ENCODE measurements around the gene TSC2.

TSC2 gene

DNA sequence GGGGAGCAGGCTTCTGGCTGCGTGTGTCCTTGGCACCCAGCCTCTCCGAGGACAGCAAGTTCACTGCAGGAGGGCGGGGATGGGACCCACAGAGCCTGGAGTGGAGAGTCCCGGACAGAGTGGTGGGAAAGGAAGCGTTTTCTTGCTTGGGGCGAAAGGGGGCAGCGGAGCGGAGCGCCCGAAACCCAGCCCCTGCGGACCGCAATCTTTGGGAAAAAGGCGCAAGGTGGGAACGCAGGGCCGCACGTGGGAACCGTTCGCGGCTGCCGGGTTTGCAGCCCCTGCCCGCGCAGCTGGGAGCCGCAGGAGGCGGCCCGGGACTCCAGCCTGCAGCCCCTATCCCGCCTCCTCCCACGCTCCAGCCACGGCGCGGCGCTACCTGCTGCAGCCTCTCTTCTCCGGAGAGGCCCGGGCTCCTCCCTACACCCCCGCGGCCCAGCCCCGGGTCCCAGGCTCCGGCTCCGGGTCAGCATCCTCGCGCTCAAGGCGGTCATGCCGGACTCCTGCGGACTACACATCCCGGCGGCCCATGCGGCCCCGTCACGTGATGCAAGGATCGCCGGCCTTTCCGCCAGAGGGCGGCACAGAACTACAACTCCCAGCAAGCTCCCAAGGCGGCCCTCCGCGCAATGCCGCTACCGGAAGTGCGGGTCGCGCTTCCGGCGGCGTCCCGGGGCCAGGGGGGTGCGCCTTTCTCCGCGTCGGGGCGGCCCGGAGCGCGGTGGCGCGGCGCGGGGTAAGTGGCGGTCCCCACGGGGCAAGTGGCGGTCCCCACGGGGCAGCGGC lies at the start of gene TSC2, which contains the start of gene NTHL1:
TSC2 (plus strand) TSS at position 656 of the 786 bp plus-strand sequence. CDS start 631 bp downstream, outside the sequence.
NTHL1 (minus strand) TSS at position 505 of the 786 bp plus-strand sequence; CDS start at position 494, 11 bp downstream.
- DNase-seq = peak; percentile 95

DNA sequence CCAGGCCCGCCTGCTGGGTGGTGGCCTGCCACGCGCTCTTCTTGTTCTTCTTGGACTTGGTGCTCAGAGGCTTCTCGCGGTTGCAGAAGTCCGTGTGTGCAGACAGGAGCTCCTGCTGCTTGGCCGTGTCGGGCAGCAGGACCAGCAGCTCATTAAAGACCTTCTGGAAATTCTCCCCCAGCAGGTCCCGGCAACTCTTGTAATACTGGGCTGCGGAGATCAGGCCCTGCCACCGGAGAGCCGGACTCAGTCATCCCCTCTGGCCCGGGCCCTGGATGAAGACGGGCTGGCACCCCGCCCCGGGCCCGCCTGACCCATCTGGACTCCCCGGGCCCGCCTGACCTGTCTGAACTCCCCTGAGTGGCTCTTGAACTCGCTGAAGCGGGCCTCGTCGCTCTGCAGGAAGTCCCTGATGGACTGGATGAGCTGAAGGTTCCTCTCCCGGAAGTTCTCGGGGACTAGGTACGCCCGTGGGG lies 49.4 kb upstream of the TSC2 start:
- DNase-seq = no peak

DNA sequence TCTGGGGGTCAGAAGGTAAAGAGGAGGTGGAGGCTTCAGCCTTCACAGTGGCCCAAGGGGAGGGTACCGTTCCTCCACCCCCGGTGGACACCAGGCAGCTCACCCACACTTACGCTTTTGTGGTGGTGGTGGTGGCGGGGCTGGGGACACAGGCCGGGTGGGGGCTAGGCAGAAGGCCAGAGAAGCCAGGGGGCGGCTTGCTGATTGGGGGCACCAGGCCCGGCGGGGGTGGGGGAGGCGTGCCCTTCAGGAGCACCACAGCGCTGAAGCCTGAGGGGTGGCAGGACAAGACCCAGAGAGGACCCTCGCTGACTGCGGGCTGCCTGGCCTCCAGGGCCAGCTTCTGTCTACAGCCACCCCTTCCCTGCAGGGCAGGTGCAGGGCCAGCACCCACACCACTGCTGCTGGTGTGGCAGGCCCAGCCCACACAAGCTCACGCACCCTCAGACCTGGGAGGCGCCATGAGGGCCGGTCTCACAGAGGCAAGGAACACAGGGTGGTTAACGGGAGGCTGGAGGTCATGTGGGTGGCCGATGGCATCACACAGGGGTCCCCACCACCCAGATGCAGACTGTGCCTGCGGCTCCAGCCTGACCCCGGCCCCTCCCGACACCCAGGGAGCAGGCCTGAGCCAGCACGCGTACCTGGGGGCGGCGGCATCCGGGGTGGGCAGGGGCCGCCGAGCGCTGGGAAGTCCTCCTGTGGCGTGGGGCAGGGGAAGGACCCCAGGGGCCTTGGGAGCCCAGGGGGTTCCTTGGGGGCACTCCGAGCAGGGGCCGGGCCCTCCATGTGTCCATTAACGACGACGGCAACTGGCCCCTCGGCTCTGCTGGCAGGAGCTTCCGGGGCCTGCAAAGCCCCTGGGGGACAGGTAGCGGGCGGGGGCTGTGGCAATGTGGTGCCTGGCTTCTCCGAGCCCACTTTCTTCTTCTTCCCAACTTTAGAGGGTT lies 48.7 kb upstream of the TSC2 start:
- DNase-seq = no peak

DNA sequence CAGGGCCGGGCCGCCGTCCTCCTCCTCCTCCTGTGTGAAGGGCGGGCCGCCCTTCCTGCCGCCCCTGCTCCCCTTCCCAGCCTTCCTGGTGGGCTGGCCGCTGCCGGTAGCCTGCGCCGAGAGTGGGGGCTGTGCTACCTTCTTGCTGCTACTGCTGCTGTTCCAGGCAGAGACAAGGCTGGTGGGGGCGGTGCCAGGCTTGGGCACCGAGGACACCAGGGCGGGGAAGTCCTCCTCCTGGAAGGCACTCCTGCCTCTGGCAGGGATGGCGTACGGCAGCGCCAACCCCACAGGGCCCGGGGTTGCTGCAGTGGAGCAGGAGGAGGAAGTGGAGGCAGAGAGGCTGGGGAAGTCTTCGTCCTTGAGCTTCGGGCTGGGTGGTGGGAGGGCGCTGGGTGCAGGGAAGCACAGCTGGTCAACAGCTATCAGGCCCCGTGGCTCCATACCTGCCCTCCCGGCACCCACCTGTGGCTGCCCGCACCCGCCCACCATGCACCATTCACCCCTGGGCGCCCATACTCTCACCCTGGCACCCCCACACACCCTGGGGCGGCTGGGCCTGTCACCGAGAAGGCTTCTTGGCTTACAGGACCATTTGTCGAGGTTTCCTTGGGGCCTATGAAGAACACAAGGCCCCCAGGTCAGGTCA lies 47.8 kb upstream of the TSC2 start:
- no peak for DNase-seq

DNA sequence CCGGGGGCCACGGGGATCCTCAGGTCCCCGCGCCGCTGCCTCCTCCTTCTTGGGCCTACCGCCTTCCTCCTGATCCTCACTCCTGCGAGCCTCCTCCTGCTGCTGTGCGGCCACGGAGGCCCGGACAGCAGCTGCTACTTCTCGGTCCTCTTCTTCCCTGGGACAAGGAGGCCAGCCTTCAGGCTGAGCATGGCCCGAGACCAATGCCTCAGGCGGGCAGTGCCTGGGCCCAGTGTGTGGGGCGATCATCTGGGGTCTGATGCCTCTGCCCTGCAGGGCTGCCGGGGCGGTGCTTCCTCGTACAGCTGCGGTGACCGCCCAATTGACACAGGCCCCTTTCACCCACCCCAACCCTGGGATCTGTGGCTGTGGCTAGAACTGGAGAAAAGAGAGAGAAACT lies 46.8 kb upstream of the TSC2 start:
- no peak for DNase-seq

DNA sequence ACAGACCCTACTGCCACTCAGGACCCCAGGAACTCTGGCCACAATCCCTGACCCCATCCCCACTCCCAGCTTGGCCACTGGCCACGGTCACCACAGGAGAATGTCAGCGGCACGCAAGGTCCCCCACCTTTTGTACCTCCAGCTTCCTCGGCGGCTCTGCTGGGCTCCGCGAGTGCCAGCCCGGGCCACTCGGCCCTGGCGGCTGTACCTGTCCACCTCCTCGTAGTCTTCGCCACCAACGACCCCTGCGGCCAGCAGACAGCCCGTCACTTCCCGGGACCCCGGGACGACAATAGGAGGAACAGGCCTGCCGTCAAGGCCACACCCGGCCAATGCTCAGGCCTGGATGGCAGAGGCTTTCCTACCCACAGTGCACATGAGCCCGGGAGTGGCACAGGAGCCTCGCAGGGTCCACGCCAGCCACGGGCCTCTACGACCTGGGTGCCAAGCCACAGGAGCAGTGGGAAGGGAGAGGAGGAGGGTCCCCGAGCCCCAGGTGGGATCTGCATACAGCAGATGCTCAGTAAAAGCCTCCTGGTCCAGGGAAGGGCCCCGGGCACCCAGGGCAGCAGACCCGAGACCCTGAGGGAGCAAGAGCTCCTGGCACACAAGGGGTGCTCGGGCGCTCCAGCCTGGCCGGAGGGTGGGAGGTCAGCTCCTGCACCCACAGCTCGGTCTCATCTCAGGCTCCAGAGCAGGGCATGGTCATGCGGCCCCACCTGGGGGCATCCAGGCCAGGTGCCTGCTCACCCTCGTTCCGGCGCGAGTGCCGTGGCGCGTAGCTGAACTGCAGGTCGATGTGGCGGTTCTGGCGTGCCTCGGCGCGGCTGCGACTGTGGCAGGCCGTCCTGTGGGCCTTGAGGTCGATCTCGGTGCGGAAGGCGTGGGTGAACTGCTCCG lies 46.1 kb upstream of the TSC2 start:
- no peak for DNase-seq

DNA sequence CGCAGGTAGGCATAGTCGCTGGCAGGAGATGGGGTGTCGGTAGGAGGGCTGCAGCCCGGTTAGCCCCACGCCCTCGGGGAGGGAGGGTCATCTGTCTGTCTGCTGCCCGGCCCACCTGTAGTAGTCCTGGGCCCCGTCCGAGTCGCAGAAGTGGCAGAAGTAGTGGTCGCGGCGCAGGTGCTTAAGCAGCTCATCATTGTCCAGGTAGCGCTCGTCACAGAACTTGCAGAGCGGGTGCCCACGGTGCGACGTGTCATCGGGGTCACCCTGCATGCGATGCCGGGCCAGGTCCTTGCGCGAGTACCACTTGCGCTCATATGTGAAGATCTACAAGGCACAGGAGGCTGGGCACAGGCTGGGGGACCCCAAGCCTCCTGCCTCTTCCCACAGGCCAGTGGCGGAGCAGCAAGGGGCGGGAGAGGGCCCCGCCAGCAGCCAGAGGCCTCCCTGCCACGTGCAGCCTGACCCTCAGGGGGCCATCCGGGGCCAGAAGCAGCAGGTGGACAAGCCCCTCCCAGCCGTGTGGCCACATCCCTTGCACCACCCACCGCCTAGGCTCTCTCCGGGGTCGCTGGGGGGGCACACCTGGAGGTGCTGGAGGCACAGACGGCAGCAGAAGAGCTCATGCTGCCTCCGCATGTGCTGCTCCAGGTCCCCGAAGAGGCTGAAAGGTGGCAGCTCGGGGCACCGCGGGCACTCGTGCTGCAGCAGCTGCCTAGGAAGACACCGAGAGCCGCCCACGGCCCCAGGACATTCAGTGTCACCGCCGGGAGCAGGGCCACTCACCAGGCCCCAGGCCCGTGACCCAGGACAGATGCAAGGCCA lies 45.2 kb upstream of the TSC2 start:
- DNase-seq = no peak

GRCh38 chr16:2003231-2003826 lies 44.5 kb upstream of the TSC2 start:
- no peak for DNase-seq

GRCh38 chr16:2003827-2004641 lies 43.8 kb upstream of the TSC2 start:
- peak; percentile 86 for DNase-seq

GRCh38 chr16:2004795-2005517 lies 42.8 kb upstream of the TSC2 start:
- no peak for DNase-seq

DNA sequence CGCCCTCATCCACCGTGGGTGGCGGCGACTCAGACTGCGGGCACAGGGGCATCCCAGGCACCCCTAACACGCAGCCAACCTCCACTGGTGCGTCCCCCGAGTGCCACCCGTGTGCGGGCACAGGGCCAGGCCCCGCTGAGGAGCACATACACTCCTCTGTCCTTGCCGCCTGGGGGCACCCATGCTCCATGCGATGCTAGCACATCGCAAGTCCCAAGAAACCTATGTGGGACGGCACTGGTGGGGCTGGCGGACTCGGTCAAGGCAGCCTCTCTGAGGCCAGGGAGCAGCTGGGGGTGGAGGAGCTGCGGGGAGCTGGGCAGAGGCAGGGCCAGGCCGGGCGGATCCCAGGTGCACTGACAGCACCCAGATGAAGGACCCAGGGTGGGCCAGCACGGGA lies 42.1 kb upstream of the TSC2 start:
- DNase-seq = no peak

DNA sequence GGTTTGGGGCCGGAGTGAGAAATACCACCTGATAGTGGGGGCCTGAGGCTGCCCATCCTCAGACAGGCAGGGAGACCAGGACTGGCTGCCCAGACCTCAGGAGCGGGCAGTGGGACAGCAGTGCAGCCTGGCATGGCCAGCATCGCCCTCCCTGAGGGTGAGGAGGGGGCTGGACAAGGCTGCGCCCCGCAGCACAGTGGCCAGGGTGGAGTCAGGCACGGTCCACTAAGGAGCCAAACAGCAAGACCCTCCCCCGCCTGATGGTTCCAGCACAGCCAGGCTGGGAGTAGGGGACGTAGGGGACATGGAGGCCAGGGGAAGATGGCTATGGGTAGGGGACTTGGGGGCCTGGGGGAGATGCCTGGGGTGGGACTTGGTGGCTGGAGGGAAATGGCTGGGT lies 41.5 kb upstream of the TSC2 start:
- DNase-seq = no peak

DNA sequence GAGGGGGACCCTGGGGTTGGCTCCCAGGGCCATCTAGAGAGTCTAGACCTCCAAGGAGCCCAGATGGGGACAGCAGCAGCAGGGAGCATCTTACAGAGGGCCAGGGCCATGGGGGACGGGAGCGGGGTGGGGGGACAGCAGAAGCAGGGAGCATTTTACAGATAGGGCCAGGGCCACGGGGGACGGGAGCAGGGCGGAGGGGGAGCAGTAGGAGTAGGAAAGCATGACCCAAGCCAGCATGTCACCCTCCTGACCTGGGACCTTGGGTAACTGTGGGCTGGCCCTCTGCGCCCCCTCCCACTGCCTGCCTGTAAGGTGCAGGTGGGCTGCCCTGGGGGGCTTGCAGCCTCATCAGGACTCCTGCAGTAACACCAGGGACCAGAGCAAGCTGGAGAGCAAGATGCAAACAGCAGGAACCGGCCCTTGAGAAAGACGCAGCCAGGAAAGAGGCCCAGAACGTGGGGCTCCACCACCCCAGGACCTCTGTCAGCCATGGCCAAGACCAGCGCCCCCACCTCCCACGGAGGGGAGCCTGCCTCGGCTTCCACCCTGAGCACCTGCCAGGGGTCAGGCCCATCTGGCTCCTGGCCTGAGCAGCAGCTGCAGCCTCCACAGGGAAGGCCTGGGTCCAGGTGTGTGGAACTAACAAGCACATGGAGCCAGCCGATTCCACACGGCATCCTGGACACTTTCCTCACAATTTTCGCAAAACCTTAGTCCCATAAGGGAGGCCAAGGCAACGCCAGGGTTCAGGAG lies 40.5 kb upstream of the TSC2 start:
- DNase-seq = no peak

DNA sequence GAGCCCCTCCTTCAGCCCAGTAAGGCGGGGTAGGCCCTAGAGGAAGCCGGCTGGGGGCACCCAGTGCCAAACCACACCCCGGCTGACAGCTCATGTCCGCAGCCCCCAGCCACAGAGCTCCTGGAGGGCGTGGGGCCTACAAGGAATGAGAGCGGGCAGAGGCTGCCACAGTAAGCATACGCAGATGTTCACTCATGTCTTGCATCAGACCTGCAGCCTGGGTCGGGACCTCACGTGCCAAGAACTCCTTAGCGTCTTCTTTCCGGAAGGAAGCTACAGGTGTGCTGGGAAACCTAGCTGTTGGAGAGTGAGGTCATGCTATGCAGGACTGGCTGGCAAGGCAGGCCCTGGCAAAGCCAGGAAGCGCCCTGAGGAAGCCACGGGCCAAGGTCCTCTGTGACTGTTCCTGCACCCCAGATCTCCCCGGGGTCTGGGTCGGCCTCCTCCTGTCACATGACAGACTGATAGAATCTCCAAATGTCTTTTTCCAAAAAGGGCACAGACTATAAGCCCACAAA lies 39.7 kb upstream of the TSC2 start:
- no peak for DNase-seq

GRCh38 chr16:2008631-2009163 lies 39.1 kb upstream of the TSC2 start:
- no peak for DNase-seq

DNA sequence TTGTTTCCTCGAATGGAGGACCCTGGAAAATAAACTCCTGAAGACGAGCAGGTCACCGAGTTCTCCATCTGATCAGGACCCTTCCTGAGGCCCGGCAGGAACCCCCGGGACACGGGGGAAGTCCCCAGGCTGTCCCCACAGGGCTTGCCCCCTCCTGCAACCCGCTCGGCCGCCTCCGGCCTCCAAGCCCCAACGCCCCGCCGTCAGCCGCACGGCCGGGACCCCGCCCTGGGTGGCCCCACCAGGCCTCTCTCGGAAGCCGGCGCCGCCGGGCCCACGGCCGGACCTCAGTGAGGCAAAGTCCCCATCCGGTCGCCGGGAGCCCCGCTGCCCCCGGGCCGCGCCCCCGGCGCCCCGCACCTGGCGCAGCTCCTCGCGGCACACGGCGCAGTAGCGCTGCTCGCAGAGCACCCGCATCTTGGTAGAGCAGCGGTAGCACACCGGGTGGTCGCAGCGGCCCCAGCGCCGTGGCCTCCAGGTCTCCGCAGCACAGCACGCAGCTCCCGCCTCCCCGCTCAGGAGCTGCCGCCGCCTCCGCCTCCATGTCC lies 38.5 kb upstream of the TSC2 start:
- no peak for DNase-seq

DNA sequence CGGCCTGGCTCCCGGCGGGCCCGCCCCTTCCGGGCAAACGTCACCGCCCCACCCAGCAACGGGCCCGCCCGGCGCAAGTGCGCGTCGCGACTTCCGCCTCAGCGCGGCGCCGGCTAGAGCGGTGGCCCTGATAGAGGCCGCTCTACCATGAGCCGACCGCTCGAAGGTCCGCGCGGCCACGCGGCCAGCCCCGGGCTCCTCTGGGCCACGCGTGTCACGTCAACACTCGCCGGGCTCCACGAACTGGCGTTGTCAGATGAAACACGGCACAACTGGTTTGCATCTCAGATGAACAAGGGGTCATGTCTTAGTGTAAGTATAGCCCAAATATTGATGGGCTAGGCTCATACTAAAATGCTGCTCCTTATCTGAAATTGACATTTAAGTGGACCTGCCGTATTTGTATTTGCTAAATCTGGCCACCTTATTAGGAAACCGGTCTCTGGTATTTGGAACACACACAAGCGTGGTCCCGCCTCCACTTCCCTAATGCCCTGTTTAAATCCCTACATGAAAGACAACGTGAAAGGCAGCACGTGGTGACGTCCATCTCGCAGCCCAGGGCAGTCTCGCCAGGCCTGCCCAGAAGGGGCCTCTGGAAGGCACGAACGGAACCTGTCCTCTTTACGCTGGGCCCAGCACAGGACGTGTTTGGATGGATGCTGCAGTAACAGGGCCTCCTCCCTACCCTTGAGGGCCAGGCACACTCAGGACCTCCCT lies 37.8 kb upstream of the TSC2 start, which contains the start of gene ZNF598:
ZNF598 (minus strand) TSS at position 31 of the 720 bp plus-strand sequence.
- DNase-seq = peak; percentile 88
